Activated CD8-positive, alpha-beta T cell treated with anti-CD3 and anti-CD28 coated beads for 36 hours (primary cell): ENCODE results near the gene ZNF701. TPM values are rescaled to one million over a fixed set of nuclear protein-coding genes. Genes with fewer than 3 reads are reported as not detected.
A peak's percentile ranks its signal among the peaks of the same experiment; 100 is the strongest.
"Not testable (repeated sequence)": the region's sequence is repeated elsewhere in the genome, so short reads cannot be mapped to it uniquely, and the experiment has no call there.

ENCODE experiments used
- ATAC-seq: fragments of 200-7000 bp; cut with Tn5 transposase; one replicate; pipeline ENCODE4 v1.10.0; 2021; ENCODE audit warnings: mild to moderate bottlenecking, moderate library complexity
- CTCF ChIA-PET: fragments of 350-600 bp; sonication (Branson Sonifier 250); formaldehyde crosslinking; loops from one replicate; lab custom pipeline; 2021; ENCODE audit warnings: antibody characterized with exemption; lab: Charles Lee
- POLR2A ChIA-PET: fragments of 350-600 bp; sonication (Branson Sonifier 250); formaldehyde crosslinking; loops from one replicate; lab custom pipeline; 2021; ENCODE audit warnings: antibody characterized with exemption; lab: Charles Lee
- DNase-seq: peaks from one replicate; pipeline ENCODE4 v3.0.0-alpha.2; 2020
- H3K27ac Mint-ChIP-seq: one replicate; pipeline ENCODE4 v1.8.0; 2021; ENCODE audit warnings: mild to moderate bottlenecking, mixed read lengths
- H3K27me3 Mint-ChIP-seq: one replicate; pipeline ENCODE4 v1.8.0; 2021; ENCODE audit warnings: mixed read lengths
- H3K36me3 Mint-ChIP-seq: one replicate; pipeline ENCODE4 v1.8.0; 2021; ENCODE audit warnings: low read depth, mixed read lengths
- H3K4me1 Mint-ChIP-seq: one replicate; pipeline ENCODE4 v1.8.0; 2021; ENCODE audit warnings: low read depth, mixed read lengths
- H3K4me3 Mint-ChIP-seq: one replicate; pipeline ENCODE4 v1.8.0; 2021; ENCODE audit warnings: mild to moderate bottlenecking, moderate library complexity, mixed read lengths
- H3K9me3 Mint-ChIP-seq: one replicate; pipeline ENCODE4 v1.8.0; 2021; ENCODE audit warnings: mixed read lengths
- intact Hi-C: fragments of 100-400 bp; cut with micrococcal nuclease; formaldehyde crosslinking; loops from one replicate; pipeline ENCODE4 v1.10.0; 2022
- total RNA-seq, 2 experiments: library from RNA; stranded (reverse); gene quantifications; one replicate each; pipeline ENCODE4 v1.2.3, GENCODE V29; 2021
- TF ChIP-seq, protein P1 (sequence below): fragments of 200-600 bp; IDR thresholded peaks from one replicate; pipeline ENCODE4 v1.8.0; 2022; ENCODE audit warnings: antibody characterized with exemption, mild to moderate bottlenecking

The ZNF701 gene
- total RNA-seq, 2 experiments from 2014 or later = 21.1 to 23.0 TPM

DNA sequence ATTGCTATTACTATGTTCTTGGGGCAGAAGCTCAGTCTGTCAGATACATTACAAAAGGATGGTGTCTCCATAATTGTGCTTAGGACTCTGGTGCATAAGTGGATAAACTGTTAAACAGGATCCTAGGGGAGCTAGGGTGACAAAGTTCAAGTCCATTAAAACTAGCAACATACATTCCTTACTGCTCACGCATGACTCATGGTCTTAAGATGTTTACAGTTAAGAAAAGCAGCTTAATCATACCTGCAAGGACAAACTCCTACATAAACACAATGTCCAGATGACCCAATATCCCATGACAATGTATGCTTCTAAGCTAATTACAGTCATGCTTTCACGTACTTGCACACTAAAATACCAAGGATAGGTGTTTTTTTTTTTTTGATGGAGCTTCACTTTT, 3.5 kb upstream of the ZNF701 start:
- ATAC-seq (no peak), DNase-seq (no peak)
- TF ChIP-seq, protein P1, sequence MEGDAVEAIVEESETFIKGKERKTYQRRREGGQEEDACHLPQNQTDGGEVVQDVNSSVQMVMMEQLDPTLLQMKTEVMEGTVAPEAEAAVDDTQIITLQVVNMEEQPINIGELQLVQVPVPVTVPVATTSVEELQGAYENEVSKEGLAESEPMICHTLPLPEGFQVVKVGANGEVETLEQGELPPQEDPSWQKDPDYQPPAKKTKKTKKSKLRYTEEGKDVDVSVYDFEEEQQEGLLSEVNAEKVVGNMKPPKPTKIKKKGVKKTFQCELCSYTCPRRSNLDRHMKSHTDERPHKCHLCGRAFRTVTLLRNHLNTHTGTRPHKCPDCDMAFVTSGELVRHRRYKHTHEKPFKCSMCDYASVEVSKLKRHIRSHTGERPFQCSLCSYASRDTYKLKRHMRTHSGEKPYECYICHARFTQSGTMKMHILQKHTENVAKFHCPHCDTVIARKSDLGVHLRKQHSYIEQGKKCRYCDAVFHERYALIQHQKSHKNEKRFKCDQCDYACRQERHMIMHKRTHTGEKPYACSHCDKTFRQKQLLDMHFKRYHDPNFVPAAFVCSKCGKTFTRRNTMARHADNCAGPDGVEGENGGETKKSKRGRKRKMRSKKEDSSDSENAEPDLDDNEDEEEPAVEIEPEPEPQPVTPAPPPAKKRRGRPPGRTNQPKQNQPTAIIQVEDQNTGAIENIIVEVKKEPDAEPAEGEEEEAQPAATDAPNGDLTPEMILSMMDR = no peak
- CTCF ChIA-PET = interaction anchor here (1.1 kb wide), 1 partner anchor 9 kb away, joined by 3 read pairs; no protein-coding TSS in a partner anchor
- Mint-ChIP-seq H3K27me3 (no peaks in the 10 kb centered on the region), H3K4me1 (peaks cover 10% of the 10 kb centered on the region), H3K9me3 (peaks cover 40% of the 10 kb centered on the region), H3K27ac (no peak overlapping the region), H3K36me3 (peaks cover 55% of the 10 kb centered on the region), H3K4me3 (no peak overlapping the region)
- intact Hi-C loops = no loop called here
- POLR2A ChIA-PET = no interaction called here

DNA sequence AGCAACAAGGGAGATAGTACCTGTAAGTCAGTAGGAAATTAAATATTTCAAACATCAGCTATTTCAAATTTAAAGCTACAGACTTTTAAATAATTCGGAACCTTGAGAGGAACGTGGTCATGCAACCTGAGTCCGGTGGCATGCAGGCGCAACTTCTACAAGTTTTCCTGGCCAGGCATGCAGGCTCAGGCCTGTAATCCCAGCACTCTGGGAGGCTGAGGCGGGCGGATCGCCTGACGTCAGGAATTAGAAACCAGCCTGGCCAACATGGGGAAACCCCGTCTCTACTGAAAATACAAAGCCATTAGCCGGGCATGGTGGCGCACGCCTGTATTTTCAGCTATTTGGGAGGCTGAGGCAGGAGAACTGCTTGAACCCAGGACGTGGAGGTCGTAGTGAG, 2.2 kb upstream of the ZNF701 start:
- ChIA-PET POLR2A (no interaction called here), CTCF (no interaction called here)
- Mint-ChIP-seq H3K27ac (no peak overlapping the region), H3K4me3 (no peak overlapping the region), H3K4me1 (peaks cover 17% of the 10 kb centered on the region), H3K36me3 (peaks cover 55% of the 10 kb centered on the region), H3K9me3 (peaks cover 33% of the 10 kb centered on the region), H3K27me3 (no peaks in the 10 kb centered on the region)
- ATAC-seq (no peak), DNase-seq (no peak)
- TF ChIP-seq, protein P1 = no peak
- intact Hi-C loops = no loop called here

- CTCF ChIA-PET, H3K27me3 Mint-ChIP-seq, POLR2A ChIA-PET, intact Hi-C loops, ATAC-seq: not testable (repeated sequence)
- H3K9me3 Mint-ChIP-seq = peaks cover 19% of the 10 kb centered on the region
- peak overlapping the region; percentile 95 for H3K27ac Mint-ChIP-seq
- H3K4me3 Mint-ChIP-seq = peak overlapping the region; percentile 85
- H3K4me1 Mint-ChIP-seq = peaks cover 23% of the 10 kb centered on the region
- peaks cover 54% of the 10 kb centered on the region for H3K36me3 Mint-ChIP-seq
- peak; percentile 20 for DNase-seq
Measured at GRCh38 chr19:52569638-52569999, 468 bp upstream of the ZNF701 start.

GRCh38 chr19:52584736-52585440, 14.8 kb downstream of the ZNF701 start:
- H3K9me3 Mint-ChIP-seq = peaks cover 36% of the 10 kb centered on the region
- no peak overlapping the region for H3K4me3 Mint-ChIP-seq
- DNase-seq (no peak), ATAC-seq (no peak)
- no peaks in the 10 kb centered on the region for H3K4me1 Mint-ChIP-seq
- H3K27ac Mint-ChIP-seq = no peak overlapping the region
- peaks cover 80% of the 10 kb centered on the region for H3K36me3 Mint-ChIP-seq
- no peaks in the 10 kb centered on the region for H3K27me3 Mint-ChIP-seq
- intact Hi-C loops = no loop called here
- TF ChIP-seq, protein P1 = no peak
- CTCF ChIA-PET = no interaction called here
- POLR2A ChIA-PET = no interaction called here

DNA sequence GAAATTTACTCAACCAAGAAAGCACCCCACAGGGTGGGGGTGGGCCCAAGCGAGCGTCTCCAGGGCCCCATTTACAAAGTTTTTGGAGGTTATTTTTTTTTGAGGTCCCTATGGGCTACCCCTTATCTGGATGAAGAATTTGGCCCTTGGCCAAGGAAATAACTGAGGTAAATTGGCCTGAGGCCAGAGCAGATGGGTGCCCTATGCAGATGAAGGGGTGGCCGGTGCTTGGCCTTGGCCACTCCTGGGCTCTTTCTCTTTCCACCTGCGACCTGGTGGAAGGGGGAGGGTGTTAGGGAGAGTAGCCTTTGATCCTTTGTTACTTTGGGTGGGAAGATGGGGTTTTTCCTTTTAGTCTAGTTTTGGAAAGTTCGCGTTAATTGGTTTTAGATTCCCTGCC, 15.5 kb downstream of the ZNF701 start:
- H3K27ac Mint-ChIP-seq = no peak overlapping the region
- CTCF ChIA-PET = no interaction called here
- TF ChIP-seq, protein P1 = no peak
- H3K27me3 Mint-ChIP-seq = no peaks in the 10 kb centered on the region
- no peaks in the 10 kb centered on the region for H3K4me1 Mint-ChIP-seq
- DNase-seq (no peak), ATAC-seq (no peak)
- H3K9me3 Mint-ChIP-seq = peaks cover 40% of the 10 kb centered on the region
- peaks cover 81% of the 10 kb centered on the region for H3K36me3 Mint-ChIP-seq
- no peak overlapping the region for H3K4me3 Mint-ChIP-seq
- intact Hi-C loops = no loop called here
- POLR2A ChIA-PET = no interaction called here
